Measurements from ENCODE around the gene ELFN1.

GRCh38 chr7:1748839-1749173, 78.7 kb downstream of the ELFN1 start:
- TF ChIP-seq POLR2A (IDR thresholded peaks at IDR 0.05): no peak
- TF ChIP-seq CTCF (IDR thresholded peaks at IDR 0.05): no peak
- TF ChIP-seq POLR2AphosphoS5 (IDR thresholded peaks at IDR 0.05; ENCODE audit: insufficient read depth in 1 of 2, low read depth in 1 of 2): no peak
